ENCODE measurements around the gene ZSWIM4.

ZSWIM4 gene

GRCh38 chr19:13856497-13856896 lies 61.3 kb downstream of the ZSWIM4 start:
- no peaks in the 10 kb centered on the region for H4K20me1 ChIP-seq
- TF ChIP-seq Cebpa-rat (IDR thresholded peaks at IDR 0.05) = no peak
- H3K36me3 ChIP-seq = no peaks in the 10 kb centered on the region
- no peak overlapping the region for H3K27ac ChIP-seq
- no peaks in the 10 kb centered on the region for H3K9me3 ChIP-seq (replicated peaks in 1 of 11)
- H3K27me3 ChIP-seq = peaks cover 0 to 9% (median 8%) of the 10 kb centered on the region in 11 experiments; a peak in 13 of 22 replicates
- H3K4me2 ChIP-seq = no peak overlapping the region
- H3K4me3 ChIP-seq = no peak overlapping the region
- no peak overlapping the region for H3K9ac ChIP-seq
- H3K4me1 ChIP-seq = peaks cover 7 to 23% (median 10%) of the 10 kb centered on the region in 10 experiments

GRCh38 chr19:13859361-13859880 lies 64.2 kb downstream of the ZSWIM4 start:
- Histone ChIP-seq H4K20me1 (no peaks in the 10 kb centered on the region; a peak in 1 of 22 replicates), H3K27me3 (peaks cover 9 to 32% (median 27%) of the 10 kb centered on the region in 11 experiments), H3K9ac (no peak overlapping the region), H3K4me3 (no peak overlapping the region), H3K36me3 (no peaks in the 10 kb centered on the region), H3K9me3 (replicated peaks in 1 of 11) (no peaks in the 10 kb centered on the region), H3K27ac (no peak overlapping the region), H3K4me1 (peaks cover 17 to 47% (median 25%) of the 10 kb centered on the region in 10 experiments), H3K4me2 (peak overlapping the region in 2 of 11 experiments; percentile 23 to 24; a peak in 1 of 22 replicates)
- TF ChIP-seq Cebpa-rat (IDR thresholded peaks at IDR 0.05) = no peak

- Histone ChIP-seq H3K4me2 (peak overlapping the region; percentile 84 to 98 (median 94)), H4K20me1 (no peaks in the 10 kb centered on the region; a peak in 1 of 22 replicates), H3K4me1 (peaks cover 18 to 44% (median 28%) of the 10 kb centered on the region in 10 experiments), H3K36me3 (no peaks in the 10 kb centered on the region), H3K27ac (peak overlapping the region in 8 of 11 experiments; percentile 47 to 71 (median 63); a peak in 14 of 22 replicates), H3K9ac (peak overlapping the region in 4 of 11 experiments; percentile 46 to 70 (median 68); a peak in 5 of 22 replicates), H3K27me3 (peaks cover 19 to 44% (median 39%) of the 10 kb centered on the region in 11 experiments), H3K9me3 (replicated peaks in 1 of 11) (no peaks in the 10 kb centered on the region), H3K4me3 (peak overlapping the region in 1 of 10 experiments; percentile 55; a peak in 2 of 20 replicates)
- TF ChIP-seq Cebpa-rat (IDR thresholded peaks at IDR 0.05) = no peak
Observed at GRCh38 chr19:13860679-13861391, 65.6 kb downstream of the ZSWIM4 start.

GRCh38 chr19:13861392-13861713 lies 66.1 kb downstream of the ZSWIM4 start:
- peaks cover 25 to 49% (median 44%) of the 10 kb centered on the region in 11 experiments for H3K27me3 ChIP-seq
- no peaks in the 10 kb centered on the region for H3K9me3 ChIP-seq (replicated peaks in 1 of 11)
- no peaks in the 10 kb centered on the region for H3K36me3 ChIP-seq
- H3K27ac ChIP-seq = peak overlapping the region; percentile 27 to 71 (median 61); a peak in 21 of 22 replicates
- H3K4me3 ChIP-seq = peak overlapping the region; percentile 29 to 67 (median 49); a peak in 13 of 20 replicates
- TF ChIP-seq Cebpa-rat (IDR thresholded peaks at IDR 0.05) = no peak
- H3K4me2 ChIP-seq = peak overlapping the region; percentile 84 to 98 (median 94)
- H4K20me1 ChIP-seq = no peaks in the 10 kb centered on the region; a peak in 1 of 22 replicates
- H3K9ac ChIP-seq = peak overlapping the region; percentile 21 to 73 (median 66); a peak in 21 of 22 replicates
- peaks cover 23 to 49% (median 33%) of the 10 kb centered on the region in 10 experiments for H3K4me1 ChIP-seq

GRCh38 chr19:13861714-13862531 lies 66.7 kb downstream of the ZSWIM4 start:
- Histone ChIP-seq H3K27ac (peak overlapping the region; percentile 27 to 71 (median 61); a peak in 21 of 22 replicates), H3K9ac (peak overlapping the region; percentile 21 to 73 (median 66); a peak in 21 of 22 replicates), H3K4me3 (peak overlapping the region; percentile 29 to 67 (median 49); a peak in 19 of 20 replicates), H3K4me1 (peaks cover 26 to 51% (median 36%) of the 10 kb centered on the region in 10 experiments), H3K4me2 (peak overlapping the region; percentile 84 to 98 (median 94)), H3K9me3 (replicated peaks in 1 of 11) (no peaks in the 10 kb centered on the region), H4K20me1 (no peaks in the 10 kb centered on the region; a peak in 1 of 22 replicates), H3K36me3 (no peaks in the 10 kb centered on the region), H3K27me3 (peaks cover 30 to 55% (median 49%) of the 10 kb centered on the region in 11 experiments)
- TF ChIP-seq Cebpa-rat (IDR thresholded peaks at IDR 0.05) = no peak

GRCh38 chr19:13864046-13864666 lies 68.9 kb downstream of the ZSWIM4 start:
- Histone ChIP-seq H3K9me3 (replicated peaks in 1 of 11) (no peaks in the 10 kb centered on the region), H3K4me1 (peaks cover 27 to 51% (median 39%) of the 10 kb centered on the region in 10 experiments), H3K4me3 (peak overlapping the region in 2 of 10 experiments; percentile 36 to 38; a peak in 2 of 20 replicates), H3K36me3 (no peaks in the 10 kb centered on the region), H3K27me3 (peaks cover 32 to 67% (median 61%) of the 10 kb centered on the region in 11 experiments), H3K9ac (peak overlapping the region in 2 of 11 experiments; percentile 52 to 67; a peak in 2 of 22 replicates), H3K27ac (no peak overlapping the region), H4K20me1 (no peaks in the 10 kb centered on the region; a peak in 1 of 22 replicates), H3K4me2 (peak overlapping the region; percentile 64 to 98 (median 70); a peak in 19 of 22 replicates)
- TF ChIP-seq Cebpa-rat (IDR thresholded peaks at IDR 0.05) = no peak

- Histone ChIP-seq H3K27me3 (peaks cover 32 to 67% (median 61%) of the 10 kb centered on the region in 11 experiments), H3K9me3 (replicated peaks in 1 of 11) (no peaks in the 10 kb centered on the region), H3K27ac (peak overlapping the region in 9 of 11 experiments; percentile 41 to 69 (median 59); a peak in 10 of 22 replicates), H3K4me1 (peaks cover 31 to 56% (median 39%) of the 10 kb centered on the region in 10 experiments), H3K4me3 (peak overlapping the region; percentile 62 to 77 (median 66)), H3K9ac (peak overlapping the region; percentile 67 to 83 (median 75)), H3K36me3 (no peaks in the 10 kb centered on the region), H3K4me2 (peak overlapping the region; percentile 90 to 99 (median 97)), H4K20me1 (no peaks in the 10 kb centered on the region; a peak in 1 of 22 replicates)
- TF ChIP-seq Cebpa-rat (IDR thresholded peaks at IDR 0.05) = no peak
Observed at GRCh38 chr19:13864667-13865570, 69.7 kb downstream of the ZSWIM4 start.

Measured in BLaER1 treated with 17β-estradiol and CSF1 and Interleukin-3, amounts not matched to agents 10 nM and 100 nM (cell line).